GM21515 (cell line): ENCODE data around the gene RCN2.

Experiments used
- ATAC-seq: cut with Tn5 transposase; IDR thresholded peaks from one replicate; pipeline ENCODE4 v1.9.1; 2021; ENCODE audit not compliant: unreplicated experiment

RCN2 gene

DNA sequence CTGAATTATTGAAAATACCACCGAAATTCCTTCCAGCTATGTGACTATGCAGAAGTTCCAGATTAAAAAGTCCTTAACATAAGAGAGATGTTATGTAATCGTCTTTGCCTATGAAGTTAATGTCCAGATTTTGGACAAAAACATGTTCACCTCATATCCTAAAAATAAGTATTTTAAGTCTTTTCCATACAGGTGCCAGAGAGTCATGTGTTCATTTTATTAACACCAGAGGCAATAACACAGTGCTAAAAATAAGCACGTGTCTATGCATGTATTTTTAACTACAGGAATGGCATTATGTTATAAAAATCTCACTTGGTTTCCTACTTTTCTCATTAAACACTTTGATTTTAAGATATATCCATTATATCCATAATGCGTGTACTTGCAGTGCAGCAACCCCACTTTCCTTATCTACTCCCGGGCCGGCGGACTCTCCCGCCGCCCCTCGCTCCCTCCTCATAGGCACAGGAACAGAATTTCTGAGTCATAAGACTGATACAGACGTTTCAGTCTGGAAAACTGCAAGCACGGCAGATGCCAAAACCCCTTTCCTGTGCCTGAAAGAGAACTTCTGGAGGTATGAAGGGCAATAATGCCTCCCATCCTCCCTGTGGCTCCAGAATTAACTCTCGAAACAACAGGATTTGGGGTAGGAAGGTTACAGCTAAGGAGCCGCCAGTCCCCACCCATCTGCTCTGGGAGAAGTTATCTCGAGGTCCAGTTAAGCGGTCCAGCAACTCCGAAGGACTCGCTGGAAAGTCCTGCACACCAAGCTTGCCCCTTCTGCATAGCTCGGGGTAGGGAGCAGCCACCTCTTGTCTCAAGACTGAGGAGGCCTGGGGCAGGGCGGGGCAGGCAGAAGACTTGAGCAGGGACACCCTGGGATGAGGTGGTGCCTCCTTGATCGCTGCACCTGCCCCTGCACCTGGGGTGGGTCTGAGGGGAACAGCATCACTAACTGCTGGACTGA, 41.1 kb downstream of the RCN2 start:
- no peak for ATAC-seq

DNA sequence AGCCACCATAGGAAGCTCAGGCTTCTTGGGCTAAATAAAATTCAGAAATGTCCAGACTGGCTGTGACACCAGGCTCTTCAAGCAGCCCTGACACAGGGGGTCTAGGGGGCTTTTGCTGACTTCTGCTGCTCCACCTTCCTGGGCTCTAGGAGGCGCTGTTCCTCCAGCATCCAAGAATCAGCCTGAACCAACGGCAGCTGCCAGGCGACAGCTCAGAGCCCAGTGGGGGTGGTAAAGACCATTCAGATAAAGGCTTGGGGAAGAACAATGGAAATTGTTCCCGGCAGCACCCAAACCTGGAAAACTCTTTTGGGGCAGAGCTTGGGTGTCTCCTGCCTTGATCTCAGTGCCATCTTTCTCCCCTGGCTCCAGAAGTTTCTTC, 41.8 kb downstream of the RCN2 start:
- no peak for ATAC-seq

DNA sequence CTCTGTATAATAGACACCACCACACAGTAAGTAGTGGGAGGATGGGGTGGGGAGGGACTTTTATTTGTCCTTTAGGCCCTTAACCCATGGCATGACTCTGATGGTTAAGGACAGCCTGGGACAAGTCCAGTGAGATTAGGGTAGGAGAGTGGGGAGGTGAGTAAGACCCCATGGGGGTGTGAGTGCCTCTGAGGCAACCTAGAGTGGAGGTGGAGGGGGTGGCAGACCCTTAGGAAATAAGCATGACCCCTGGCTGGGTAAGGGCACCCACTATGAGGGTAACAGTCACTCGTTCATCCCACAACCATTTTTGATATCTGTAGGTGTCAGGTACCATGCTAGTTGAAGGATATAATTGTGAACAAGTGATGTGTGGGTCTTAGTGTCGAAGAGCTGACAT, 42.4 kb downstream of the RCN2 start:
- no peak for ATAC-seq

GRCh38 chr15:76974456-76975036, 43.0 kb downstream of the RCN2 start:
- no peak for ATAC-seq

- no peak for ATAC-seq
Measured at GRCh38 chr15:76976141-76976540, 44.6 kb downstream of the RCN2 start.

- ATAC-seq, result no peak
Measured at GRCh38 chr15:76976572-76977270, 45.2 kb downstream of the RCN2 start.

DNA sequence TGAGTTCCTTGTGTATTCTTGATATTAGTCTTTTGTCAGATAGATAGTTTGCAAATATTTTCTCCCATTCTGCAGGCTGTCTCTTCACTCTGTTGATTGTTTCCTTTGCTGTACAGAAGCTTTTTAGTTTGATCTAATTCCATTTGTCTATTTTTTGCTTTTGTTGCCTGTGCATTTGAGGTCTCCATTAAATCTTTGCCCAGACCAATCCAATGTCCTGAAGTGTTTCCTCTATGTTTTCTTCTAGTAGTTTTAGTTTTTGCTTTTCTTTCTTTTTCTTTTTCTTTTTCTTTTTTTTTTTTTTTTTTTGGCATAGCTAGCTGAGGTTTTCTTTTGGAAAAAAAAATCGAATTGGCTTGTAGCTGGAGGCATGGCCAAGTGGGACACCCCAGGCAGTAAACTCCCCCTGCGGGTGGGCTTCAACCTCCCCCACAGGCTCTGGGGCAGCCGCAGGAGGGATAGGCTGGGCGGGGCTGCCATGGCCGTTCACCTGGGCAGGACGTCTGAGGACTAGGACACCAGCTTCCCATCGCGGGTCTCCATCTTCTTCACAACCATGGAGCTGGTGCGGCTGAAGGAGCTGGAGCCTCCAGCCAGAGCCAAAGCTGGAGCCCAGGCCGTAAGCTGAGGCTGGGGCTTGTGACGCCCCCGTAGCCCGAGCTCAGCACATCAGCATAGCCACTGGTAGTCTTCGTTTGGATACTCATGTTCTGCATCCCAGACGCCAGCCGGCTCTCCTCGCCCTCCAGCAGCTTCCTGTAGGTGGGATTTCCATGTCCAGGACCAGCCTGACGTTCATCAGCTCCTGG, 47.2 kb downstream of the RCN2 start:
- no peak for ATAC-seq

GRCh38 chr15:76979331-76979925, 47.9 kb downstream of the RCN2 start:
- no peak for ATAC-seq

GRCh38 chr15:76979996-76980520, 48.5 kb downstream of the RCN2 start:
- no peak for ATAC-seq

- ATAC-seq, result no peak
Measured at GRCh38 chr15:76982356-76982755, 50.8 kb downstream of the RCN2 start.

DNA sequence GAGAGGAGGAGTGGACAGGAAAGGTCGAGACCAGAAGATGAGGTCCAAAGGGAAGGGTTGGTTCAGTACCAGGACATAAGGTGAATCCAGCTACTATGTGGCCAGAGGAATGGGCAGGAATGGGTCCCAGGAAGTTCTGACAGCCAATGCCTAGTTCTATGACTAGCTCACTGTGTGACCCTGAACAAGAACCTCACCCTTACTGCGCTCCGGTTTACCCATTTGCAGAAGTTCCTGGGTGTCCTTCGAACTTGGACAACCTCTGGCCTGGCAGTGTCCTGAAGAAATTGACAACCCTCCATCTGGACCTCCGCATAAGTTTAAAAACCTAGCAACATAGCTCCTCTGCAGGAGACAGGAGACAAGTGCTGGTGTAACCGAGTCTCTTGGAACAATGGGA, 51.2 kb downstream of the RCN2 start:
- no peak for ATAC-seq

DNA sequence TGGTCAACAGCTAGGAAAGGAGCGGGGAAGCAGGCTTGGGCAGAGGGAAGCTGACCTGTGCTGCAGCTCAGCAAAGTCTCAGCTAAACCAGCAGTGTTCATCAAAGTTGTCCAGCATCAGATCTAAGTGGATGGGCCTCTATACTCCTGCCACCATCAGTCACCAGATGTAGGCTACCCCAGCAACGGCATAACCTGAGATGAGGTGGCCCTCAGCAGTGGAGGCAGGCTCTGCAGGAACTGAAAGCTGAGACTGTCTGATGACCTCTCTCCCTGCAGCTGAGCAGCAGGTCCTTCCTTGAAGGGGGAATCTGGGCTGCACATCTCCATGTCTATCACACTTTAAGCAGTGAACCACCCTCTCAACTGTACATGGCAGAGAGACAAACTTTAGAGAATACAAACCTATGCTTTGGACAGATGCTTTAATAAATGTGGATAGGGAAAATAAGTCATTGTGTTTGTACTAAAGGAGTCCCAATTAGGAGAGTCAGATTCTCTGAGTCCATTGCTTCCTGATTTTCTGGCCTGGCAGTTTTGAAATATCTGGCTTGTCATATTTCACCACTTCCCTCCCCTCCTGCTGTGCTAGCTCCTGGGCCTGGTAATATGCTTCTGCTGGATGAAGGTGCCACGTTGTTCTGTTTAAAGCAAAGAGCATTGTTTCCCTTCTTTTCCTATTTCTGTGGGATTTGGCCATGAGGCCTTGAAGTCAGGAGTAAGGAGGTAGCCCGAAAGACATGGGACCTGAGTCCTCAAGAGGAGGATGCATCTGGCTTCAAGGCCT, 52.2 kb downstream of the RCN2 start:
- ATAC-seq, result no peak

DNA sequence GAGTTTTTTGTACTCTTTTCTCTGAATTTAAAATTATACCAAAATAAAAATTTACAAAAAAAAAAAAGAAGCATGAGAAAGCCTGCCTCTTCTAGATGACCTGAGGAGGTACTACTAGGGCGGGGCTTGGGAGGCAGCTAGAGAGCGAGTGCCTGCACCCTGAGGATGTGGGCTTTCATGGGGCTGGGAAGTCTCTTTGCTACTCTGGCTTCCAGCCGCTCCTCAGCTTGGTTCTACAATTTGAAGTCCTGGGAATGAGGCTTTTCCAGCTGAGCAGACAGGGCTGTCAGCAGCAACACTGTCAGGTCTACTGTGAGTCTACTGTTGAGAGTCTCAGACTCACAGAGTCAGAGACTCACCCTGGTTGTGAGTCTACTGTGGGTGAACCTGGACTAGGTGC, 55.2 kb downstream of the RCN2 start:
- ATAC-seq, result no peak

GRCh38 chr15:76987276-76987675, 55.7 kb downstream of the RCN2 start:
- ATAC-seq, result no peak

GRCh38 chr15:76987896-76988860, 56.6 kb downstream of the RCN2 start:
- ATAC-seq, result peak; percentile 70

DNA sequence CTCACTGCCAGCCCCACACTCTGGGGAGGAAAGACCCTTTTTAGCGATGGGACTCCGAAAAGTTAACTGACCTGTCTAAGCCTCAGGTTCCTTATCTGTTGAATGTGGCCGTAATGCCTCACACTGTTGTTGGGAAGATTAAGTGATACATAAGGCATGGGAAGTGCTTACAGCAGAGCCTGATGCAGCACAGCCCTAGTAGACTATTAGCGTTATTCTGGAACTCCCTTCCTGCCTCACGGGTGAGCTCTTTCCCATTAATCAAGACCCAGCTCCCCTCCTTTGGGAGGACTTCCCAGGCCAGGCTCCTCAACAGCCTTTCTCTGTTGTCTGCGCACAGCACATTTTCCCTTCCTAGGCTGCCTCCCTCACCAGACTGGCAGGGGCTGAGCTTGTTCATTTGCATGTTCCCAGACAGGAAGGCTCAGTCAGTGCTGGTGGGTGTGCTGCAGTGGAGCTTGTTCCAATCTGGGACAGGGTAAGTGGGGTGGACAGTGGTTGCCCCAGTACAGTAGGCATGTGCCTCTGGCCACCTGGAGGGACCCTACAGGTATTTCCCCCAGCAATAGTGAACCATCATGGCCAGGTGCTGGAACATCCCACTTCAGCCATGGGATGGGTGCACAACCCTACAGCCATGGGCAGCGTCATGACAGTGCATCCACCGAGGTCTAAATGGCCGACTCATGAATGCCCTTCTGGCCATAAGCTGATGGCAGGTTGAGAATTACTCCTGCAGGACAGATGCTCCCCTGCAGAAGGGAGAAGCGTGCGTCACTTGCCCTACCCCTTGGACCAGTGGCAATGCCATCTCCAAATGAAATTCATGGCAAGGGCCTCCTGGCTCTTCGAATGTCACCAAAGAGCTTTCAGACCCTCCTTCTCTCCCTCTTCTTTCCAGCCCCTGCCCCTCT, 57.6 kb downstream of the RCN2 start:
- no peak for ATAC-seq

GRCh38 chr15:76991048-76991447, 59.5 kb downstream of the RCN2 start:
- ATAC-seq, result no peak
